Astrocyte (in vitro differentiated cells and primary cell): ENCODE measurements around the gene SPRING1. TPM values are rescaled to one million over a fixed set of nuclear protein-coding genes. Genes with fewer than 3 reads are reported as not detected.

Source experiments
- DNase-seq: peaks from one replicate; pipeline ENCODE4 v3.0.0-alpha.2; 2010; ENCODE audit warnings: low read depth
- FAIRE-seq: peaks from 2 replicates; lab custom pipeline; 2011; peaks lifted over from hg19 to GRCh38; lab: Jason Lieb, UNC
- H2AFZ ChIP-seq: 2 replicates; pipeline ENCODE4 v1.6.0; 2012; ENCODE audit warnings: low read depth, low read length, inconsistent platforms
- H3K27ac ChIP-seq: 2 replicates; pipeline ENCODE4 v1.5.1; 2011; ENCODE audit warnings: low read depth, low read length, inconsistent platforms
- H3K27me3 ChIP-seq: 2 replicates; pipeline ENCODE4 v1.6.0; 2011; ENCODE audit warnings: low read length, inconsistent platforms; ENCODE audit not compliant: insufficient read depth
- H3K36me3 ChIP-seq: 2 replicates; pipeline ENCODE4 v1.5.1; 2011; ENCODE audit warnings: low read length, inconsistent platforms; ENCODE audit not compliant: insufficient read depth
- H3K4me1 ChIP-seq: 2 replicates; pipeline ENCODE4 v1.5.1; 2011; ENCODE audit warnings: low read length, inconsistent platforms; ENCODE audit not compliant: insufficient read depth
- H3K4me2 ChIP-seq: 2 replicates; pipeline ENCODE4 v1.6.0; 2012; ENCODE audit warnings: low read length, inconsistent platforms
- H3K4me3 ChIP-seq: 2 replicates; pipeline ENCODE4 v1.5.1; 2011; ENCODE audit warnings: low read depth, mild to moderate bottlenecking, low read length, inconsistent platforms; ENCODE audit not compliant: insufficient read depth
- H3K79me2 ChIP-seq: 2 replicates; pipeline ENCODE4 v1.6.0; 2012; ENCODE audit warnings: mild to moderate bottlenecking, low read length, inconsistent platforms; ENCODE audit not compliant: insufficient read depth
- H3K9ac ChIP-seq: 2 replicates; pipeline ENCODE4 v1.6.0; 2012; ENCODE audit warnings: mild to moderate bottlenecking, low read length, inconsistent platforms
- H3K9me3 ChIP-seq: 2 replicates; pipeline ENCODE4 v1.5.1; 2012; ENCODE audit warnings: low read depth, mild to moderate bottlenecking, low read length, inconsistent platforms; ENCODE audit not compliant: insufficient read depth
- H4K20me1 ChIP-seq: 2 replicates; pipeline ENCODE4 v1.6.0; 2012; ENCODE audit warnings: low read length, inconsistent platforms; ENCODE audit not compliant: insufficient read depth
- H3K27ac Mint-ChIP-seq: one replicate; pipeline ENCODE4 v1.8.0; 2021; ENCODE audit warnings: mild to moderate bottlenecking, mixed read lengths; ENCODE audit not compliant: unreplicated experiment
- H3K27me3 Mint-ChIP-seq: one replicate; pipeline ENCODE4 v1.8.0; 2021; ENCODE audit warnings: low read depth, mixed read lengths; ENCODE audit not compliant: unreplicated experiment
- H3K36me3 Mint-ChIP-seq: one replicate; pipeline ENCODE4 v1.8.0; 2021; ENCODE audit warnings: low read depth, mixed read lengths; ENCODE audit not compliant: unreplicated experiment
- H3K4me1 Mint-ChIP-seq: one replicate; pipeline ENCODE4 v1.8.0; 2021; ENCODE audit warnings: low read depth, mixed read lengths; ENCODE audit not compliant: unreplicated experiment
- H3K4me3 Mint-ChIP-seq: one replicate; pipeline ENCODE4 v1.8.0; 2021; ENCODE audit warnings: mild to moderate bottlenecking, moderate library complexity, mixed read lengths; ENCODE audit not compliant: unreplicated experiment
- H3K9me3 Mint-ChIP-seq: one replicate; pipeline ENCODE4 v1.8.0; 2021; ENCODE audit warnings: mild to moderate bottlenecking, mixed read lengths; ENCODE audit not compliant: unreplicated experiment
- CTCF ChIP-seq: IDR thresholded peaks from 2 replicates; pipeline ENCODE4 v1.5.1; 2011; ENCODE audit warnings: low read depth, mild to moderate bottlenecking, inconsistent platforms, low read length, moderate library complexity; ENCODE audit not compliant: insufficient read depth
- EZH2 ChIP-seq: IDR thresholded peaks from 2 replicates; pipeline ENCODE4 v1.6.1; 2012; ENCODE audit warnings: mild to moderate bottlenecking, low read length, inconsistent platforms; ENCODE audit not compliant: insufficient read depth
- total RNA-seq: library from RNA; stranded (reverse); gene quantifications from 2 replicates; pipeline ENCODE4 v1.2.1, GENCODE V29; 2021

Gene SPRING1
- total RNA-seq, 1 donor from 2014 or later: 54.2 TPM

DNA sequence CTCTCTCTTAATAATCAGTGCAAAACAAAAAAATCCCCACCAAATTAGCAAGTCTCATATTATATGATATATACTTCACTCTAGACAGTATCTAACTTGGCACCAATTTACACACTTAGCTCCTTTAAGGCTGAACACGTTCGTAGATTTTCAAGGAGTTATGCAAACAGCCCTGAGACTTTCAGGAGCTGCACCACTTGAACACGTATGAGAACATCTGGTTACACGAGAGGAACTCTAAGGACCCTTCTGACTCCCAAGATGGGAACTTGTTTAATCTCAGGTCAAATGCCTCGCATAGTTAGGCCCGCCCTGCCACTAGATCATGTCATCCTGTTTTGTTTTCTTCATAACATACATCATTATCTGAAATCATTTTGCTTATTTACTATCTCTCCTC, 10.0 kb downstream of the SPRING1 start:
- Histone ChIP-seq H4K20me1 (peaks cover 56% of the 10 kb centered on the region), H3K79me2 (peaks cover 71% of the 10 kb centered on the region)
- no peak for FAIRE-seq

GRCh38 chr12:116727261-116727660, 10.6 kb downstream of the SPRING1 start:
- peaks cover 4% of the 10 kb centered on the region for H3K36me3 ChIP-seq
- no peak overlapping the region for H3K27ac ChIP-seq
- no peak overlapping the region for H3K4me2 ChIP-seq
- no peak overlapping the region for H3K27ac Mint-ChIP-seq
- no peak overlapping the region for H3K4me3 ChIP-seq
- no peaks in the 10 kb centered on the region for H3K9me3 ChIP-seq
- H3K4me3 Mint-ChIP-seq: no peak overlapping the region
- no peaks in the 10 kb centered on the region for H3K27me3 ChIP-seq
- H3K36me3 Mint-ChIP-seq: peaks cover 7% of the 10 kb centered on the region
- peaks cover 66% of the 10 kb centered on the region for H3K79me2 ChIP-seq
- H3K9ac ChIP-seq: no peak overlapping the region
- DNase-seq: no peak
- no peaks in the 10 kb centered on the region for H3K27me3 Mint-ChIP-seq
- FAIRE-seq: no peak
- no peak for TF ChIP-seq EZH2
- no peak for TF ChIP-seq CTCF
- H3K4me1 ChIP-seq: no peaks in the 10 kb centered on the region
- H2AFZ ChIP-seq: no peak overlapping the region
- H3K9me3 Mint-ChIP-seq: no peaks in the 10 kb centered on the region
- H3K4me1 Mint-ChIP-seq: no peaks in the 10 kb centered on the region
- peaks cover 54% of the 10 kb centered on the region for H4K20me1 ChIP-seq

More for the DNA sequence above, 10.0 kb downstream of the SPRING1 start:
- Histone ChIP-seq H3K27me3 (no peaks in the 10 kb centered on the region), H3K9me3 (no peaks in the 10 kb centered on the region), H3K9ac (no peak overlapping the region), H3K4me2 (no peak overlapping the region), H2AFZ (no peak overlapping the region), H3K36me3 (peaks cover 4% of the 10 kb centered on the region), H3K27ac (no peak overlapping the region), H3K4me3 (no peak overlapping the region), H3K4me1 (no peaks in the 10 kb centered on the region)
- Mint-ChIP-seq H3K27ac (no peak overlapping the region), H3K27me3 (no peaks in the 10 kb centered on the region), H3K4me3 (no peak overlapping the region), H3K9me3 (no peaks in the 10 kb centered on the region), H3K4me1 (peaks cover 3% of the 10 kb centered on the region), H3K36me3 (peaks cover 2% of the 10 kb centered on the region)
- no peak for DNase-seq
- TF ChIP-seq EZH2: no peak
- TF ChIP-seq CTCF: no peak

DNA sequence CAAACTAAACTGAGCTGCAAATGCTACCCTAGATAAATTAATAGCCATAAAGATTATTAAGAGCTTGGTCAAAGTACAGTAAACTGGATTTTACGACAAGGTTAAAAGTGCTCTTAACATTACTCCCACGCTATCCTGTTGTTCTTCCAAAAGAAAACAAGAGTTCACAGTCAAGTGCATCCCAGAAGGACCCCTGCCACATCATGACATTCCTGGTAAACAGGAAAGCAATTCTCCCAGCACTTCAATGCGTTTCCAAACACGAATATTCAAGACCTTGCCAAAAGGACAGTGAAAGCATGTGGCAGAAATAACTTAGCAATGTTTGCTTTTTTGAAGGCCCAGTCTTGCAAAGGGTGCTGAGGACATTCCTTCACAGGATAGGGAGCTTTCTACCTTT, 11.2 kb downstream of the SPRING1 start:
- peaks cover 51% of the 10 kb centered on the region for H4K20me1 ChIP-seq
- no peak overlapping the region for H2AFZ ChIP-seq
- no peaks in the 10 kb centered on the region for H3K27me3 ChIP-seq
- no peak overlapping the region for H3K4me2 ChIP-seq
- peaks cover 60% of the 10 kb centered on the region for H3K79me2 ChIP-seq
- Mint-ChIP-seq H3K4me1 (no peaks in the 10 kb centered on the region), H3K36me3 (peaks cover 9% of the 10 kb centered on the region), H3K27me3 (no peaks in the 10 kb centered on the region), H3K4me3 (no peak overlapping the region), H3K27ac (no peak overlapping the region), H3K9me3 (no peaks in the 10 kb centered on the region)
- no peaks in the 10 kb centered on the region for H3K4me1 ChIP-seq
- TF ChIP-seq CTCF: no peak
- TF ChIP-seq EZH2: no peak
- no peaks in the 10 kb centered on the region for H3K9me3 ChIP-seq
- H3K27ac ChIP-seq: no peak overlapping the region
- no peak overlapping the region for H3K4me3 ChIP-seq
- H3K36me3 ChIP-seq: peaks cover 4% of the 10 kb centered on the region
- FAIRE-seq: no peak
- H3K9ac ChIP-seq: no peak overlapping the region
- no peak for DNase-seq
